ENCODE measurements around the gene TUBB4B.

- TF ChIP-seq EZH2phosphoT487 (IDR thresholded peaks at IDR 0.05; ENCODE audit: insufficient read depth, low read depth) (no peak), EZH2 (IDR thresholded peaks at IDR 0.05; ENCODE audit: insufficient read depth, poor library complexity, severe bottlenecking) (no peak)
These were observed 4.1 kb upstream of the TUBB4B start for GRCh38 chr9:137236936-137237421.
